Dendritic cell treated with granulocyte-macrophage colony-stimulating factor and Interleukin-4, amounts not matched to agents 40 ng/mL and 50 ng/mL, for 4 days (primary cell): ENCODE results near the gene CRYGC.
"Not testable (repeated sequence)": the region's sequence is repeated elsewhere in the genome, so short reads cannot be mapped to it uniquely, and the experiment has no call there.

Source experiments
- H3K27ac Mint-ChIP-seq: one replicate; pipeline ENCODE4 v1.8.0; 2022; ENCODE audit warnings: mild to moderate bottlenecking, mixed read lengths
- H3K27me3 Mint-ChIP-seq: one replicate; pipeline ENCODE4 v1.8.0; 2022; ENCODE audit warnings: mild to moderate bottlenecking, mixed read lengths
- H3K36me3 Mint-ChIP-seq: one replicate; pipeline ENCODE4 v1.8.0; 2022; ENCODE audit warnings: low read depth, mixed read lengths
- H3K4me1 Mint-ChIP-seq: one replicate; pipeline ENCODE4 v1.8.0; 2022; ENCODE audit warnings: low read depth, mixed read lengths
- H3K4me3 Mint-ChIP-seq: one replicate; pipeline ENCODE4 v1.8.0; 2022; ENCODE audit warnings: mild to moderate bottlenecking, moderate library complexity, mixed read lengths
- H3K9me3 Mint-ChIP-seq: one replicate; pipeline ENCODE4 v1.8.0; 2022; ENCODE audit warnings: mixed read lengths
- intact Hi-C: fragments of 100-400 bp; cut with micrococcal nuclease; formaldehyde crosslinking; loops from one replicate; pipeline ENCODE4 v1.15.0; 2022

CRYGC gene

GRCh38 chr2:208148803-208149202 is 19.2 kb upstream of the CRYGC start:
- intact Hi-C loops = no loop called here
- peaks cover 29% of the 10 kb centered on the region for H3K4me1 Mint-ChIP-seq
- H3K9me3 Mint-ChIP-seq = peaks cover 15% of the 10 kb centered on the region
- H3K27me3 Mint-ChIP-seq = no peaks in the 10 kb centered on the region
- H3K4me3 Mint-ChIP-seq = no peak overlapping the region
- H3K27ac Mint-ChIP-seq = no peak overlapping the region
- H3K36me3 Mint-ChIP-seq = no peaks in the 10 kb centered on the region

GRCh38 chr2:208147759-208148158 is 18.1 kb upstream of the CRYGC start:
- intact Hi-C loops = no loop called here
- H3K4me3 Mint-ChIP-seq = no peak overlapping the region
- H3K27me3 Mint-ChIP-seq = no peaks in the 10 kb centered on the region
- H3K4me1 Mint-ChIP-seq = peaks cover 29% of the 10 kb centered on the region
- H3K9me3 Mint-ChIP-seq = peaks cover 15% of the 10 kb centered on the region
- no peak overlapping the region for H3K27ac Mint-ChIP-seq
- no peaks in the 10 kb centered on the region for H3K36me3 Mint-ChIP-seq

- intact Hi-C loops = no loop called here
- no peaks in the 10 kb centered on the region for H3K36me3 Mint-ChIP-seq
- H3K4me1 Mint-ChIP-seq = peaks cover 29% of the 10 kb centered on the region
These were observed 17.4 kb upstream of the CRYGC start for GRCh38 chr2:208147008-208147407.

GRCh38 chr2:208146006-208146405 is 16.4 kb upstream of the CRYGC start, which contains the start of gene CRYGB:
CRYGB (minus strand) TSS chr2:208146158; CDS start chr2:208146120, 38 bp downstream.
- peaks cover 29% of the 10 kb centered on the region for H3K4me1 Mint-ChIP-seq
- intact Hi-C loops = no loop called here
- no peaks in the 10 kb centered on the region for H3K27me3 Mint-ChIP-seq
- no peaks in the 10 kb centered on the region for H3K36me3 Mint-ChIP-seq
- peaks cover 10% of the 10 kb centered on the region for H3K9me3 Mint-ChIP-seq
- H3K27ac Mint-ChIP-seq = no peak within 1 kb of the TSS
- no peak within 1 kb of the TSS for H3K4me3 Mint-ChIP-seq

More at GRCh38 chr2:208147008-208147407, 17.4 kb upstream of the CRYGC start:
- Mint-ChIP-seq H3K4me3 (no peak overlapping the region), H3K27ac (no peak overlapping the region), H3K9me3 (peaks cover 15% of the 10 kb centered on the region), H3K27me3 (no peaks in the 10 kb centered on the region)

- Mint-ChIP-seq H3K9me3 (no peaks in the 10 kb centered on the region), H3K4me3 (no peak overlapping the region), H3K36me3 (no peaks in the 10 kb centered on the region), H3K4me1 (peaks cover 15% of the 10 kb centered on the region), H3K27me3 (no peaks in the 10 kb centered on the region), H3K27ac (no peak overlapping the region)
- intact Hi-C loops = no loop called here
These were observed 13.5 kb upstream of the CRYGC start for GRCh38 chr2:208142925-208143799.

- Mint-ChIP-seq H3K4me3 (no peak overlapping the region), H3K27me3 (no peaks in the 10 kb centered on the region), H3K27ac (no peak overlapping the region), H3K4me1 (peaks cover 8% of the 10 kb centered on the region), H3K9me3 (no peaks in the 10 kb centered on the region), H3K36me3 (no peaks in the 10 kb centered on the region)
- intact Hi-C loops = no loop called here
These were observed 12.8 kb upstream of the CRYGC start for GRCh38 chr2:208142240-208142924.

- intact Hi-C loops = no loop called here
- no peak overlapping the region for H3K4me3 Mint-ChIP-seq
- peaks cover under 1% of the 10 kb centered on the region for H3K4me1 Mint-ChIP-seq
- no peaks in the 10 kb centered on the region for H3K36me3 Mint-ChIP-seq
- H3K9me3 Mint-ChIP-seq = no peaks in the 10 kb centered on the region
- no peak overlapping the region for H3K27ac Mint-ChIP-seq
- H3K27me3 Mint-ChIP-seq = no peaks in the 10 kb centered on the region
These were observed 9.8 kb upstream of the CRYGC start for GRCh38 chr2:208139447-208139846.

GRCh38 chr2:208138334-208138733 is 8.7 kb upstream of the CRYGC start:
- intact Hi-C loops, H3K36me3 Mint-ChIP-seq, H3K27me3 Mint-ChIP-seq, H3K9me3 Mint-ChIP-seq, H3K4me3 Mint-ChIP-seq, H3K27ac Mint-ChIP-seq, H3K4me1 Mint-ChIP-seq: not testable (repeated sequence)

GRCh38 chr2:208136716-208137094 is 7.1 kb upstream of the CRYGC start:
- no peaks in the 10 kb centered on the region for H3K9me3 Mint-ChIP-seq
- H3K4me3 Mint-ChIP-seq = no peak overlapping the region
- no peaks in the 10 kb centered on the region for H3K36me3 Mint-ChIP-seq
- H3K27me3 Mint-ChIP-seq = no peaks in the 10 kb centered on the region
- H3K4me1 Mint-ChIP-seq = no peaks in the 10 kb centered on the region
- intact Hi-C loops = no loop called here
- H3K27ac Mint-ChIP-seq = no peak overlapping the region

- Mint-ChIP-seq H3K27me3 (no peaks in the 10 kb centered on the region), H3K4me3 (no peak overlapping the region), H3K36me3 (no peaks in the 10 kb centered on the region), H3K4me1 (no peaks in the 10 kb centered on the region), H3K27ac (no peak overlapping the region), H3K9me3 (no peaks in the 10 kb centered on the region)
- intact Hi-C loops = no loop called here
These were observed 6.4 kb upstream of the CRYGC start for GRCh38 chr2:208135794-208136715.

- Mint-ChIP-seq H3K36me3 (no peaks in the 10 kb centered on the region), H3K27me3 (no peaks in the 10 kb centered on the region), H3K4me1 (no peaks in the 10 kb centered on the region), H3K27ac (no peak overlapping the region), H3K4me3 (no peak overlapping the region), H3K9me3 (no peaks in the 10 kb centered on the region)
- intact Hi-C loops = no loop called here
These were observed 5.4 kb upstream of the CRYGC start for GRCh38 chr2:208134928-208135586.

GRCh38 chr2:208130712-208131110 is 1.1 kb upstream of the CRYGC start:
- Mint-ChIP-seq H3K27me3 (peaks cover 3% of the 10 kb centered on the region), H3K4me3 (no peak overlapping the region), H3K36me3 (no peaks in the 10 kb centered on the region), H3K4me1 (no peaks in the 10 kb centered on the region), H3K9me3 (no peaks in the 10 kb centered on the region), H3K27ac (no peak overlapping the region)
- intact Hi-C loops = no loop called here

GRCh38 chr2:208128136-208128535 is 1.5 kb downstream of the CRYGC start:
- intact Hi-C loops = no loop called here
- no peak overlapping the region for H3K4me3 Mint-ChIP-seq
- H3K9me3 Mint-ChIP-seq = no peaks in the 10 kb centered on the region
- H3K4me1 Mint-ChIP-seq = peaks cover 19% of the 10 kb centered on the region
- no peaks in the 10 kb centered on the region for H3K36me3 Mint-ChIP-seq
- no peak overlapping the region for H3K27ac Mint-ChIP-seq
- H3K27me3 Mint-ChIP-seq = peaks cover 21% of the 10 kb centered on the region
